Stimulated activated naive CD8-positive, alpha-beta T cell treated with anti-CD3 and anti-CD28 coated beads, Interleukin-15, amount 100 ng/mL, for 72 hours (primary cell): Measurements from ENCODE around the gene GPR42.

Experiments used
- ATAC-seq: fragments of 150-1000 bp; cut with Tn5 transposase; 2 replicates; pipeline ENCODE4 v1.10.0; 2021; ENCODE audit warnings: mild to moderate bottlenecking, moderate library complexity
- DNase-seq, 2 donors: peaks; one replicate each; pipeline ENCODE4 v3.0.0; 2021 to 2022
- H3K27ac Mint-ChIP-seq, 2 donors: one replicate each; pipeline ENCODE4 v1.8.0; 2022; ENCODE audit warnings: mild to moderate bottlenecking in 2 of 2, mixed read lengths in 2 of 2, moderate library complexity in 2 of 2
- H3K27me3 Mint-ChIP-seq: one replicate; pipeline ENCODE4 v1.8.0; 2022; ENCODE audit warnings: mixed read lengths
- H3K4me1 Mint-ChIP-seq: one replicate; pipeline ENCODE4 v1.8.0; 2022; ENCODE audit warnings: mild to moderate bottlenecking, mixed read lengths
- H3K4me3 Mint-ChIP-seq, 2 donors: one replicate each; pipeline ENCODE4 v1.8.0; 2022; ENCODE audit warnings: mild to moderate bottlenecking in 2 of 2, mixed read lengths in 2 of 2, moderate library complexity in 1 of 2
- H3K9me3 Mint-ChIP-seq, 2 donors: one replicate each; pipeline ENCODE4 v1.8.0; 2022; ENCODE audit warnings: mixed read lengths in 2 of 2

GPR42 gene

GRCh38 chr19:35409191-35409590 lies 38.3 kb downstream of the GPR42 start:
- Mint-ChIP-seq H3K9me3 (no peaks in the 10 kb centered on the region), H3K4me3 (no peak overlapping the region), H3K27ac (no peak overlapping the region), H3K4me1 (peaks cover 5% of the 10 kb centered on the region), H3K27me3 (peaks cover 28% of the 10 kb centered on the region)
- DNase-seq (no peak), ATAC-seq (no peak)

GRCh38 chr19:35410487-35410886 lies 39.6 kb downstream of the GPR42 start:
- DNase-seq (no peak), ATAC-seq (no peak)
- Mint-ChIP-seq H3K4me1 (no peaks in the 10 kb centered on the region), H3K4me3 (no peak overlapping the region), H3K27me3 (peaks cover 33% of the 10 kb centered on the region), H3K9me3 (no peaks in the 10 kb centered on the region), H3K27ac (no peak overlapping the region)

- DNase-seq = peak in 1 of 2 donors; percentile 19
- ATAC-seq = peak; percentile 78
- Mint-ChIP-seq H3K4me1 (no peaks in the 10 kb centered on the region), H3K27ac (no peak overlapping the region), H3K27me3 (peaks cover 53% of the 10 kb centered on the region), H3K4me3 (no peak overlapping the region), H3K9me3 (no peaks in the 10 kb centered on the region)
Measured at GRCh38 chr19:35414442-35414841, 43.6 kb downstream of the GPR42 start.

- Mint-ChIP-seq H3K4me3 (no peak overlapping the region), H3K27ac (no peak overlapping the region), H3K27me3 (peaks cover 39% of the 10 kb centered on the region), H3K9me3 (no peaks in the 10 kb centered on the region), H3K4me1 (no peaks in the 10 kb centered on the region)
- ATAC-seq = no peak
- no peak for DNase-seq
Measured at GRCh38 chr19:35416331-35416730, 45.5 kb downstream of the GPR42 start.

- Mint-ChIP-seq H3K4me1 (no peaks in the 10 kb centered on the region), H3K27ac (no peak overlapping the region), H3K27me3 (peaks cover 34% of the 10 kb centered on the region), H3K4me3 (no peak overlapping the region), H3K9me3 (no peaks in the 10 kb centered on the region)
- DNase-seq = no peak
- ATAC-seq = no peak
Measured at GRCh38 chr19:35417278-35417677, 46.4 kb downstream of the GPR42 start.

- H3K4me3 Mint-ChIP-seq = no peak overlapping the region
- no peaks in the 10 kb centered on the region for H3K4me1 Mint-ChIP-seq
- no peak for ATAC-seq
- H3K27me3 Mint-ChIP-seq = peaks cover 34% of the 10 kb centered on the region
- DNase-seq = no peak
- peak overlapping the region in 1 of 2 donors; percentile 92 for H3K27ac Mint-ChIP-seq
- H3K9me3 Mint-ChIP-seq = no peaks in the 10 kb centered on the region
Measured at GRCh38 chr19:35417713-35418534, 47.1 kb downstream of the GPR42 start.

GRCh38 chr19:35419046-35419445 lies 48.2 kb downstream of the GPR42 start:
- DNase-seq (no peak), ATAC-seq (no peak)
- H3K9me3 Mint-ChIP-seq = no peaks in the 10 kb centered on the region
- no peak overlapping the region for H3K4me3 Mint-ChIP-seq
- no peak overlapping the region for H3K27ac Mint-ChIP-seq
- H3K4me1 Mint-ChIP-seq = no peaks in the 10 kb centered on the region
- H3K27me3 Mint-ChIP-seq = peaks cover 34% of the 10 kb centered on the region

GRCh38 chr19:35419805-35420204 lies 48.9 kb downstream of the GPR42 start:
- no peak for ATAC-seq
- Mint-ChIP-seq H3K4me3 (no peak overlapping the region), H3K27ac (no peak overlapping the region), H3K4me1 (no peaks in the 10 kb centered on the region), H3K27me3 (peaks cover 34% of the 10 kb centered on the region), H3K9me3 (no peaks in the 10 kb centered on the region)
- no peak for DNase-seq

- H3K4me1 Mint-ChIP-seq = no peaks in the 10 kb centered on the region
- ATAC-seq (no peak), DNase-seq (no peak)
- H3K4me3 Mint-ChIP-seq = no peak overlapping the region
- no peaks in the 10 kb centered on the region for H3K9me3 Mint-ChIP-seq
- H3K27me3 Mint-ChIP-seq = peaks cover 28% of the 10 kb centered on the region
- H3K27ac Mint-ChIP-seq = no peak overlapping the region
Measured at GRCh38 chr19:35421362-35421761, 50.5 kb downstream of the GPR42 start.
